OCI-LY7 (cell line): ENCODE data around the gene RAX2. TPM values are rescaled to one million over a fixed set of nuclear protein-coding genes. Genes with fewer than 3 reads are reported as not detected.

Experiments used
- BruUV-seq: library from RNA; stranded (reverse); fragments of 400-500 nt; replicated peaks from 2 replicates; lab custom pipeline; 2021; lab: Mats Ljungman, UMichigan
- CTCF ChIA-PET: fragments of 300-600 bp; sonication (Branson Sonifier 250); formaldehyde crosslinking; loops from one replicate; lab custom pipeline; 2022; ENCODE audit warnings: antibody characterized with exemption; ENCODE audit not compliant: unreplicated experiment; lab: Charles Lee
- POLR2A ChIA-PET: fragments of 300-600 bp; sonication (Branson Sonifier 250); formaldehyde crosslinking; loops from one replicate; lab custom pipeline; 2022; ENCODE audit warnings: antibody characterized with exemption; lab: Charles Lee
- DNase-seq: peaks from one replicate; pipeline ENCODE4 v3.0.0-alpha.2; 2015; ENCODE audit warnings: low spot score
- H2AFZ ChIP-seq: fragments of 200-600 bp; sonication (generic), shearing (Covaris generic); 2 replicates; pipeline ENCODE4 v1.6.1; 2014; ENCODE audit warnings: mild to moderate bottlenecking, antibody characterized with exemption, low read length, moderate library complexity
- H3K27ac ChIP-seq: fragments of 200-600 bp; sonication (generic); 2 replicates; pipeline ENCODE4 v1.5.1; 2014; ENCODE audit warnings: mixed run types, low read depth, mild to moderate bottlenecking, moderate library complexity, low read length, inconsistent platforms; ENCODE audit not compliant: poor library complexity, severe bottlenecking
- H3K36me3 ChIP-seq: fragments of 200-600 bp; sonication (generic); 2 replicates; pipeline ENCODE4 v1.6.1; 2014; ENCODE audit warnings: mild to moderate bottlenecking, antibody characterized with exemption, low read length, moderate library complexity, mixed read lengths; ENCODE audit not compliant: insufficient read depth
- H3K4me1 ChIP-seq: fragments of 200-600 bp; sonication (generic); 2 replicates; pipeline ENCODE4 v1.5.1; 2014; ENCODE audit warnings: mild to moderate bottlenecking, low read length; ENCODE audit not compliant: insufficient read depth, poor library complexity, severe bottlenecking
- H3K4me2 ChIP-seq: fragments of 200-600 bp; sonication (generic); 2 replicates; pipeline ENCODE4 v1.6.1; 2014; ENCODE audit warnings: mild to moderate bottlenecking, low read length
- H3K4me3 ChIP-seq: fragments of 200-600 bp; sonication (generic); 2 replicates; pipeline ENCODE4 v1.5.1; 2014; ENCODE audit warnings: mild to moderate bottlenecking, low read depth, low read length; ENCODE audit not compliant: poor library complexity, severe bottlenecking
- H3K79me2 ChIP-seq: fragments of 200-600 bp; sonication (generic); 2 replicates; pipeline ENCODE4 v1.6.1; 2016; ENCODE audit warnings: low read depth, mild to moderate bottlenecking, low read length, moderate library complexity, mixed read lengths; ENCODE audit not compliant: insufficient read depth
- H3K9me2 ChIP-seq: fragments of 200-600 bp; sonication (generic); 2 replicates; pipeline ENCODE4 v1.6.1; 2016; ENCODE audit warnings: mild to moderate bottlenecking, low read length, mixed read lengths; ENCODE audit not compliant: insufficient read depth
- H3K9me3 ChIP-seq: fragments of 200-600 bp; sonication (generic); 2 replicates; pipeline ENCODE4 v1.6.1; 2014; ENCODE audit warnings: mild to moderate bottlenecking, mixed run types, low read length, mixed read lengths
- H4K20me1 ChIP-seq: fragments of 200-600 bp; sonication (generic); 2 replicates; pipeline ENCODE4 v1.6.1; 2014; ENCODE audit warnings: mild to moderate bottlenecking, antibody characterized with exemption, low read length, moderate library complexity, mixed read lengths; ENCODE audit not compliant: insufficient read depth
- CTCF ChIP-seq: fragments of 200-600 bp; sonication (generic); conservative IDR thresholded peaks from 2 replicates; pipeline ENCODE4 v1.5.1; 2014; ENCODE audit warnings: mild to moderate bottlenecking, antibody characterized with exemption, low read length, moderate library complexity, mixed read lengths
- EZH2phosphoT487 ChIP-seq: fragments of 200-600 bp; sonication (generic); IDR thresholded peaks from 2 replicates; pipeline ENCODE4 v1.6.1; 2018; ENCODE audit warnings: low read depth, borderline replicate concordance, mild to moderate bottlenecking, mixed run types, antibody characterized with exemption, low read length, moderate library complexity, mixed read lengths
- intact Hi-C: fragments of 100-400 bp; cut with micrococcal nuclease; formaldehyde crosslinking; loops from one replicate; pipeline ENCODE4 v1.10.0; 2022; ENCODE audit not compliant: unreplicated experiment
- total RNA-seq, 2 experiments: library from RNA; depleted of rRNA in 1 of 2; stranded (reverse); fragments of >200 nt in 1 of 2; shearing (Covaris generic) in 1 of 2; gene quantifications; 2 replicates each; pipeline ENCODE4 v1.2.3, GENCODE V29; 2014 to 2022

Gene RAX2
- total RNA-seq, 2 experiments from 2014 or later, result not detected

DNA sequence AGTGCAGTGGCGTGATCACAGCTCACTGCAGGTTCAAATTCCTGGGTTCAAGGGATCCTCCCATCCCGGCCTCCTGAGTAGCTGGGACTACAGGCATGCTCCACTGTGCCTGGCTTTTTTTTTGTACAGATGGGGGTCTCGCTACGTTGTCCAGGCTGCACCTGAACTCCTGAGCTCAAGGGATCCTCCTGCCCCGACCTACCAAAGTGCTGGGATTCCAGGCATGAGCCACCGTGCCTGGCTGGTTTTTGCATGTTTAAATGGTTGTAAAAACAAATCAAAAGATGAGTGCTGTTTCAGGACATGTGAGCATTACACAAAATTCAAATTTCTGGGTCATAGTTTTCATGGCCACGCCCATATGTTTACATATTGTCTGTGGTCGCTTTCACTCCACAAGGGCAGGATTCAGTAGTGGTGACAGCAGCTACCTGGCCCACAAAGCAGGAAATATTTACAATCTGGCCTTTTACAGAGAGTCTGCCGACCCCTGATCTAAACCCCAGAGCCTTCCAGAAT is 8.8 kb upstream of the RAX2 start:
- Histone ChIP-seq H2AFZ (no peak overlapping the region), H3K4me2 (no peak overlapping the region), H3K79me2 (no peaks in the 10 kb centered on the region), H3K36me3 (no peaks in the 10 kb centered on the region), H3K9me3 (peaks cover 8% of the 10 kb centered on the region; the same call in 1 of the 2 replicates), H3K4me1 (no peaks in the 10 kb centered on the region), H3K4me3 (no peak overlapping the region), H3K9me2 (no peaks in the 10 kb centered on the region), H3K27ac (no peak overlapping the region), H4K20me1 (no peaks in the 10 kb centered on the region)
- ChIA-PET POLR2A (no interaction called here), CTCF (no interaction called here)
- BruUV-seq, result no TSS peak
- intact Hi-C loops, result no loop called here
- DNase-seq, result no peak
- TF ChIP-seq EZH2phosphoT487 (no peak), CTCF (no peak)

- Histone ChIP-seq H3K27ac (no peak overlapping the region), H3K4me1 (no peaks in the 10 kb centered on the region), H2AFZ (no peak overlapping the region), H3K36me3 (no peaks in the 10 kb centered on the region), H3K9me3 (peaks cover 8% of the 10 kb centered on the region; the same call in 1 of the 2 replicates), H3K9me2 (no peaks in the 10 kb centered on the region), H3K79me2 (no peaks in the 10 kb centered on the region), H3K4me3 (no peak overlapping the region), H4K20me1 (no peaks in the 10 kb centered on the region), H3K4me2 (no peak overlapping the region)
- no peak for TF ChIP-seq CTCF
- intact Hi-C loops, result no loop called here
- no peak for DNase-seq
- ChIA-PET POLR2A (no interaction called here), CTCF (no interaction called here)
- no TSS peak for BruUV-seq
These were observed 7.1 kb upstream of the RAX2 start for GRCh38 chr19:3778899-3779723.
